HTR-8/SVneo (cell line): Measurements from ENCODE around the gene OTOP1.
A peak's percentile ranks its signal among the peaks of the same experiment; 100 is the strongest.
"Not testable (repeated sequence)": the region's sequence is repeated elsewhere in the genome, so short reads cannot be mapped to it uniquely, and the experiment has no call there.

Experiments used
- DNase-seq: peaks from one replicate; pipeline ENCODE4 v3.0.0; 2011; ENCODE audit warnings: low spot score, mixed read lengths; ENCODE audit not compliant: insufficient read length
- FAIRE-seq: peaks from 2 replicates; lab custom pipeline; 2011; peaks lifted over from hg19 to GRCh38; lab: Jason Lieb, UNC

The OTOP1 gene

GRCh38 chr4:4239551-4239950, 12.8 kb upstream of the OTOP1 start:
- peak; percentile 59 for FAIRE-seq
- DNase-seq, result not testable (repeated sequence)

GRCh38 chr4:4233610-4234009, 6.9 kb upstream of the OTOP1 start:
- no peak for DNase-seq
- no peak for FAIRE-seq

- FAIRE-seq (no peak), DNase-seq (no peak)
Observed at GRCh38 chr4:4228356-4228668, 1.6 kb upstream of the OTOP1 start.

GRCh38 chr4:4227510-4228355, 1.0 kb upstream of the OTOP1 start:
- FAIRE-seq, result no peak
- DNase-seq, result no peak

- FAIRE-seq (peak; percentile 84), DNase-seq (no peak)
Observed at GRCh38 chr4:4225915-4226605, 669 bp downstream of the OTOP1 start.

- DNase-seq, result no peak
- no peak for FAIRE-seq
Observed at GRCh38 chr4:4217113-4217512, 9.6 kb downstream of the OTOP1 start.

GRCh38 chr4:4216648-4217047, 10.1 kb downstream of the OTOP1 start:
- peak; percentile 11 for DNase-seq
- FAIRE-seq, result no peak

GRCh38 chr4:4213674-4214073, 13.1 kb downstream of the OTOP1 start:
- FAIRE-seq, DNase-seq: not testable (repeated sequence)

GRCh38 chr4:4206204-4206603, 20.5 kb downstream of the OTOP1 start:
- no peak for FAIRE-seq

GRCh38 chr4:4204401-4204745, 22.4 kb downstream of the OTOP1 start:
- FAIRE-seq (no peak), DNase-seq (no peak)

More at GRCh38 chr4:4206204-4206603, 20.5 kb downstream of the OTOP1 start:
- DNase-seq, result no peak

- FAIRE-seq (no peak), DNase-seq (no peak)
Observed at GRCh38 chr4:4203688-4204400, 22.9 kb downstream of the OTOP1 start.

- FAIRE-seq (no peak), DNase-seq (no peak)
Observed at GRCh38 chr4:4202510-4202909, 24.2 kb downstream of the OTOP1 start.

- no peak for FAIRE-seq
- peak; percentile 18 for DNase-seq
Observed at GRCh38 chr4:4200624-4201023, 26.1 kb downstream of the OTOP1 start.

GRCh38 chr4:4195354-4195753, 31.4 kb downstream of the OTOP1 start:
- DNase-seq (no peak), FAIRE-seq (no peak)

- DNase-seq, FAIRE-seq: not testable (repeated sequence)
Observed at GRCh38 chr4:4188557-4188956, 38.2 kb downstream of the OTOP1 start.

GRCh38 chr4:4185528-4185927, 41.2 kb downstream of the OTOP1 start:
- no peak for FAIRE-seq
- DNase-seq, result no peak

- FAIRE-seq, result no peak
Observed at GRCh38 chr4:4182835-4183568, 43.7 kb downstream of the OTOP1 start.

GRCh38 chr4:4170596-4171150, 56.1 kb downstream of the OTOP1 start:
- FAIRE-seq, result no peak

More at GRCh38 chr4:4182835-4183568, 43.7 kb downstream of the OTOP1 start:
- DNase-seq, result peak; percentile 20

GRCh38 chr4:4167981-4168780, 58.5 kb downstream of the OTOP1 start:
- not testable (repeated sequence) for DNase-seq, FAIRE-seq

More at GRCh38 chr4:4170596-4171150, 56.1 kb downstream of the OTOP1 start:
- DNase-seq, result no peak
